Ishikawa (cell line): ENCODE data around the gene SIX4.

Source experiments
- CEBPB ChIP-seq: IDR thresholded peaks from 2 replicates; pipeline ENCODE4 v1.6.1; 2012
- EGR1 ChIP-seq: IDR thresholded peaks from 2 replicates; pipeline ENCODE4 v1.6.1; 2012
- EP300 ChIP-seq: IDR thresholded peaks from 2 replicates; pipeline ENCODE4 v1.6.1; 2012; ENCODE audit warnings: borderline replicate concordance
- FOXM1 ChIP-seq: IDR thresholded peaks from 2 replicates; pipeline ENCODE4 v1.6.1; 2012; ENCODE audit warnings: low read depth, borderline replicate concordance
- RAD21 ChIP-seq: IDR thresholded peaks from 2 replicates; pipeline ENCODE4 v1.6.1; 2012; ENCODE audit warnings: low read depth
- TAF1 ChIP-seq: IDR thresholded peaks from 2 replicates; pipeline ENCODE4 v1.6.1; 2012; ENCODE audit warnings: low read depth, mild to moderate bottlenecking
- YY1 ChIP-seq: IDR thresholded peaks from 2 replicates; pipeline ENCODE4 v1.6.1; 2012; ENCODE audit warnings: low read depth
- TF ChIP-seq, protein P1 (sequence below): IDR thresholded peaks from 2 replicates; pipeline ENCODE4 v1.6.1; 2012

- TF ChIP-seq CEBPB (no peak), FOXM1 (no peak), YY1 (0 out of 2 replicates have a peak, but pooled peaks have one; percentile 13), RAD21 (no peak), TAF1 (peak; percentile 66; the same call in 1 of the 2 replicates), EP300 (no peak), EGR1 (no peak)
- TF ChIP-seq, protein P1, sequence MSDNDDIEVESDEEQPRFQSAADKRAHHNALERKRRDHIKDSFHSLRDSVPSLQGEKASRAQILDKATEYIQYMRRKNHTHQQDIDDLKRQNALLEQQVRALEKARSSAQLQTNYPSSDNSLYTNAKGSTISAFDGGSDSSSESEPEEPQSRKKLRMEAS: peak; percentile 63
Observed at GRCh38 chr14:60723907-60724618, at the start of gene SIX4.
